ENCODE data around the gene NONO.
"Not testable (repeated sequence)": the region's sequence is repeated elsewhere in the genome, so short reads cannot be mapped to it uniquely, and the experiment has no call there.

NONO gene

GRCh38 chrX:71321731-71322130 is 38.3 kb downstream of the NONO start:
- no peaks in the 10 kb centered on the region for H3K4me1 ChIP-seq (ENCODE audit: control insufficient read depth, insufficient read depth, low read length)
- H3K4me2 ChIP-seq (ENCODE audit: low read length): no peak overlapping the region
- H3K36me3 ChIP-seq (ENCODE audit: insufficient read depth, low read length): no peaks in the 10 kb centered on the region
- H3K9ac ChIP-seq (ENCODE audit: low read depth, low read length): no peak overlapping the region
- H3K27me3 ChIP-seq (ENCODE audit: control insufficient read depth, insufficient read depth, low read length): no peaks in the 10 kb centered on the region
- no peaks in the 10 kb centered on the region for H3K9me3 ChIP-seq (replicated peaks; ENCODE audit: low read length)
- no peak overlapping the region for H3K4me3 ChIP-seq (ENCODE audit: low read length)

- not testable (repeated sequence) for H3K4me3 ChIP-seq (ENCODE audit: low read length); H3K27me3 ChIP-seq (ENCODE audit: control insufficient read depth, insufficient read depth, low read length); H3K9ac ChIP-seq (ENCODE audit: low read depth, low read length); H3K9me3 ChIP-seq (replicated peaks; ENCODE audit: low read length); H3K4me1 ChIP-seq (ENCODE audit: control insufficient read depth, insufficient read depth, low read length); H3K4me2 ChIP-seq (ENCODE audit: low read length); H3K36me3 ChIP-seq (ENCODE audit: insufficient read depth, low read length)
Measured at GRCh38 chrX:71324452-71324851, 41.0 kb downstream of the NONO start.

GRCh38 chrX:71326394-71326793 is 43.0 kb downstream of the NONO start:
- H3K4me2 ChIP-seq (ENCODE audit: low read length): no peak overlapping the region
- no peaks in the 10 kb centered on the region for H3K9me3 ChIP-seq (replicated peaks; ENCODE audit: low read length)
- no peak overlapping the region for H3K9ac ChIP-seq (ENCODE audit: low read depth, low read length)

GRCh38 chrX:71349151-71349665 is 65.8 kb downstream of the NONO start:
- not testable (repeated sequence) for H3K4me2 ChIP-seq (ENCODE audit: low read length); H3K9ac ChIP-seq (ENCODE audit: low read depth, low read length); H3K9me3 ChIP-seq (replicated peaks; ENCODE audit: low read length); H3K4me3 ChIP-seq (ENCODE audit: low read length); H3K27me3 ChIP-seq (ENCODE audit: control insufficient read depth, insufficient read depth, low read length); H3K4me1 ChIP-seq (ENCODE audit: control insufficient read depth, insufficient read depth, low read length); H3K36me3 ChIP-seq (ENCODE audit: insufficient read depth, low read length)

More at GRCh38 chrX:71326394-71326793, 43.0 kb downstream of the NONO start:
- H3K27me3 ChIP-seq (ENCODE audit: control insufficient read depth, insufficient read depth, low read length): no peaks in the 10 kb centered on the region
- no peaks in the 10 kb centered on the region for H3K4me1 ChIP-seq (ENCODE audit: control insufficient read depth, insufficient read depth, low read length)
- H3K36me3 ChIP-seq (ENCODE audit: insufficient read depth, low read length): no peaks in the 10 kb centered on the region
- no peak overlapping the region for H3K4me3 ChIP-seq (ENCODE audit: low read length)

- not testable (repeated sequence) for H3K4me3 ChIP-seq (ENCODE audit: low read length); H3K4me1 ChIP-seq (ENCODE audit: control insufficient read depth, insufficient read depth, low read length); H3K9me3 ChIP-seq (replicated peaks; ENCODE audit: low read length); H3K4me2 ChIP-seq (ENCODE audit: low read length); H3K36me3 ChIP-seq (ENCODE audit: insufficient read depth, low read length); H3K9ac ChIP-seq (ENCODE audit: low read depth, low read length); H3K27me3 ChIP-seq (ENCODE audit: control insufficient read depth, insufficient read depth, low read length)
Measured at GRCh38 chrX:71349867-71350266, 66.4 kb downstream of the NONO start.
